Stimulated activated CD8-positive, alpha-beta memory T cell treated with anti-CD3 and anti-CD28 coated beads, Interleukin-4, amount 100 ng/mL, for 24 hours (primary cell): ENCODE data around the gene ENAM.
"Not testable (repeated sequence)": the region's sequence is repeated elsewhere in the genome, so short reads cannot be mapped to it uniquely, and the experiment has no call there.

Experiments used
- DNase-seq: peaks from one replicate; pipeline ENCODE4 v3.0.0-alpha.2; 2020; ENCODE audit warnings: low read depth

The ENAM gene

GRCh38 chr4:70680934-70681333 is 52.4 kb downstream of the ENAM start:
- DNase-seq = no peak

DNA sequence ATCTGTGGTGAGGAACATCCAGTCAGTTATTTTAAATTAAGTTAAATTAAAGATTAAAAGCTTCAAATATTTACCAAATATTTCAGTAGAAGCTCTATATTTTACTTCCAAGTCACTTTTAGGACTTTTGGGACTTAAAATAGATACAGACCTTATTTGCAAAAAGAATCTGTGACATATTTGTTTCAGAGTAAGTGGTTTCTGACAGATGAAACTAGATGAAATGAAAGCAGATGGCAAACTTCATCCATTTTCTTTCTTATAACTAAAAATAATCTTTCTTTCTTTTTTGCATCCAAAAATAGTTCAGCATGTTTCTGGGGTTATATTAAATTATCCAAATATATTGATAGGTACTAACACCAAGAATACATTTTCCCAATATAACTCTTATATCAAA is 53.2 kb downstream of the ENAM start:
- DNase-seq = no peak

DNA sequence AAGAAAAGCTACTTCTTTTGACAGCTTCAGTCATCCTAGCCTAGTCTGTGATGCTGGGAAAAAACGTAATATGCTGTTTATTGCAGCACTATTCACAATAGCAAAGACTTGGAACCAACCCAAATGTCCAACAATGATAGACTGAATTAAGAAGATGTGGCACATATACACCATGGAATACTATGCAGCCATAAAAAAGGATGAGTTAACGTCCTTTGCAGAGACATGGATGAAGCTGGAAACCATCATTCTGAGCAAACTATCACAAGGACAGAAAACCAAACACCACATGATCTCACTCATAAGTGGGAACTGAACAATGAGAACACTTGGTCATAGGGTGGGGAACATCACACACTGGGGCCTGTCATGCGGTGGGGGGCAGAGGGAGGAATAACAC is 53.6 kb downstream of the ENAM start:
- not testable (repeated sequence) for DNase-seq

DNA sequence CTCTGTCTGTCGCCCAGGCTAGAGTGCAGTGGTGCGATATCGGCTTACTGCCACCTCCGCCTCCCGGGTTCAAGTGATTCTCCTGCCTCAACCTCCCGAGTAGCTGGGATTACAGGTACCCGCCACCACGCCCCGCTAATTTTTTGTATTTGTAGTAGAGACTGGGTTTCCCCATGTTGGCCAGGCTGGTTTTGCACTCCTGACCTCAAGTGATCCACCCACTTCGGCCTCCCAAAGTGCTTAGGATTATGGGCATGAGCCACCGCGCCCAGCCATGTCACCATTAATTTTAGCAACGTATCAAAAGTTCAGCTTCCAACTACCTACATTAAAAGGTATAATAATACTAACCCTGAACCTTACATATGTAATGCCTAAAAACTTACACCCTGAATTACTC is 58.8 kb downstream of the ENAM start:
- DNase-seq = no peak

- peak; percentile 91 for DNase-seq
These were observed 59.6 kb downstream of the ENAM start, which contains the start of gene UTP3 for GRCh38 chr4:70687821-70688794. UTP3 (plus strand) TSS chr4:70688532; CDS start chr4:70688678, 146 bp downstream.

- no peak for DNase-seq
These were observed 60.3 kb downstream of the ENAM start for GRCh38 chr4:70688795-70689231.

- DNase-seq = no peak
These were observed 63.1 kb downstream of the ENAM start for GRCh38 chr4:70691661-70692060.

DNA sequence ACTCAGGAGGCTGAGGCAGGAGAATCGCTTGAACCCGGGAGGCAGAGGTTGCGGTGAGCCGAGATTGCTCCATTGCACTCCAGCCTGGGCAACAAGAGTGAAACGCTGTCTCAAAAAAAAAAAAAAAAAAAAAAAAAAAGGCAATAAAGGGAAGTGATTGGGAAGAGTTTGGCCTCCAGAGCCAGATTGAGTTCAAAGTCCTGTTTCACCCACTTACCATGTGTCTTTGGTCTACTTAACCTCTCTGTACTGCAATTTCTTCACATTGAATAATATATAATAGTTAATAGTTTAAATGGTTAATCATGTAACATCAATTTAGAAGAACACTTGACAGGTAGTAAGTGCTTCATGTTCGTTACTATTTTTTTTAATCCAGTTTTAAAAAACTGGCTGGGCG is 66.1 kb downstream of the ENAM start:
- not testable (repeated sequence) for DNase-seq
